IMR-90 (cell line): Measurements from ENCODE around the gene NCOA7. TPM values are rescaled to one million over a fixed set of nuclear protein-coding genes. Genes with fewer than 3 reads are reported as not detected.

ENCODE experiments used
- ATAC-seq: fragments of 200-7000 bp; cut with Tn5 transposase; 2 replicates; pipeline ENCODE4 v1.9.1; 2020; ENCODE audit warnings: low read depth, mild to moderate bottlenecking, moderate library complexity
- BruUV-seq: library from RNA; stranded (reverse); fragments of 400-500 nt; replicated peaks from 2 replicates; lab custom pipeline; 2021; lab: Mats Ljungman, UMichigan
- CTCF ChIA-PET: fragments of 300-600 bp; formaldehyde crosslinking; extraction: SDS; loops from one replicate; lab custom pipeline; 2021; ENCODE audit warnings: antibody characterized with exemption; lab: Yijun Ruan, JAX
- POLR2A ChIA-PET: fragments of 300-600 bp; sonication (Branson Sonifier 250); formaldehyde crosslinking; loops from one replicate; lab custom pipeline; 2022; ENCODE audit warnings: antibody characterized with exemption; ENCODE audit not compliant: unreplicated experiment; lab: Charles Lee
- DNase-seq: peaks from one replicate; pipeline ENCODE4 v3.0.0; 2013
- H2AFZ ChIP-seq: replicated peaks from 2 replicates; pipeline ENCODE3; 2013; ENCODE audit warnings: low read length, mild to moderate bottlenecking; ENCODE audit not compliant: poor library complexity
- H2AK5ac ChIP-seq: 2 replicates; pipeline ENCODE4 v1.6.1; 2013; ENCODE audit warnings: low read depth, low read length, inconsistent platforms
- H2AK9ac ChIP-seq: replicated peaks from 2 replicates; pipeline ENCODE3; 2013; ENCODE audit warnings: mild to moderate bottlenecking, low read depth, low read length, moderate library complexity; ENCODE audit not compliant: poor library complexity
- H2BK120ac ChIP-seq: 2 replicates; pipeline ENCODE4 v1.6.1; 2013; ENCODE audit warnings: low read depth, low read length, inconsistent platforms
- H2BK15ac ChIP-seq: 3 replicates; pipeline ENCODE4 v1.6.1; 2013; ENCODE audit warnings: low read depth, low read length, inconsistent platforms
- H2BK20ac ChIP-seq: 2 replicates; pipeline ENCODE4 v1.6.1; 2013; ENCODE audit warnings: low read depth, mild to moderate bottlenecking, inconsistent platforms, low read length, moderate library complexity
- H2BK5ac ChIP-seq: 2 replicates; pipeline ENCODE4 v1.6.1; 2013; ENCODE audit warnings: mild to moderate bottlenecking, low read depth, low read length, inconsistent platforms; ENCODE audit not compliant: poor library complexity, severe bottlenecking
- H3K14ac ChIP-seq: replicated peaks from 2 replicates; pipeline ENCODE4 v1.6.1; 2013; ENCODE audit warnings: low read depth, low read length, inconsistent platforms
- H3K18ac ChIP-seq: 2 replicates; pipeline ENCODE4 v1.6.1; 2013; ENCODE audit warnings: low read depth, low read length, control low read depth
- H3K23ac ChIP-seq: 2 replicates; pipeline ENCODE4 v1.6.1; 2013; ENCODE audit warnings: low read depth, low read length, inconsistent platforms
- H3K27ac ChIP-seq: 2 replicates; pipeline ENCODE4 v1.5.1; 2013; ENCODE audit warnings: mild to moderate bottlenecking, control low read depth, low read length; ENCODE audit not compliant: insufficient read depth
- H3K27me3 ChIP-seq: 2 replicates; pipeline ENCODE4 v1.6.1; 2013; ENCODE audit warnings: low read length; ENCODE audit not compliant: control insufficient read depth, insufficient read depth
- H3K36me3 ChIP-seq: 2 replicates; pipeline ENCODE4 v1.6.1; 2013; ENCODE audit warnings: low read length, mixed read lengths; ENCODE audit not compliant: control insufficient read depth, insufficient read depth
- H3K4ac ChIP-seq: 2 replicates; pipeline ENCODE4 v1.6.1; 2013; ENCODE audit warnings: low read depth, low read length, inconsistent platforms
- H3K4me1 ChIP-seq: 2 replicates; pipeline ENCODE4 v1.6.1; 2013; ENCODE audit warnings: low read length, mixed read lengths; ENCODE audit not compliant: control insufficient read depth, insufficient read depth
- H3K4me2 ChIP-seq: 2 replicates; pipeline ENCODE4 v1.6.1; 2013; ENCODE audit warnings: low read depth, mild to moderate bottlenecking, control low read depth, low read length, moderate library complexity
- H3K4me3 ChIP-seq: 2 replicates; pipeline ENCODE4 v1.5.1; 2013; ENCODE audit warnings: low read depth, mild to moderate bottlenecking, control low read depth, low read length, moderate library complexity; ENCODE audit not compliant: insufficient read depth
- H3K56ac ChIP-seq: 2 replicates; pipeline ENCODE4 v1.6.1; 2013; ENCODE audit warnings: low read length, inconsistent platforms; ENCODE audit not compliant: insufficient read depth; ENCODE audit errors: extremely low read depth
- H3K79me1 ChIP-seq, 2 experiments: 2 replicates each; pipeline ENCODE4 v1.6.1; 2013; ENCODE audit warnings: low read length in 2 of 2, inconsistent platforms in 1 of 2, low read depth in 1 of 2
- H3K9ac ChIP-seq: 2 replicates; pipeline ENCODE4 v1.6.1; 2013; ENCODE audit warnings: low read depth, low read length, control low read depth
- H3K9me1 ChIP-seq: 2 replicates; pipeline ENCODE4 v1.6.1; 2013; ENCODE audit warnings: low read length, inconsistent platforms; ENCODE audit not compliant: insufficient read depth
- H3K9me3 ChIP-seq: 2 replicates; pipeline ENCODE4 v1.6.1; 2013; ENCODE audit warnings: low read length; ENCODE audit not compliant: control insufficient read depth, insufficient read depth
- H4K20me1 ChIP-seq: 2 replicates; pipeline ENCODE4 v1.6.1; 2013; ENCODE audit warnings: low read length, inconsistent platforms; ENCODE audit not compliant: insufficient read depth
- H4K5ac ChIP-seq: 2 replicates; pipeline ENCODE4 v1.6.1; 2013; ENCODE audit warnings: mild to moderate bottlenecking, low read depth, low read length, control low read depth
- H4K8ac ChIP-seq, 2 experiments: 2 replicates each; pipeline ENCODE4 v1.6.1; 2013; ENCODE audit warnings: low read depth in 2 of 2, low read length in 2 of 2, control low read depth in 1 of 2, inconsistent platforms in 1 of 2
- H4K91ac ChIP-seq: 2 replicates; pipeline ENCODE4 v1.6.1; 2013; ENCODE audit warnings: low read depth, low read length, inconsistent platforms; ENCODE audit not compliant: insufficient read depth
- CEBPB ChIP-seq: IDR thresholded peaks from 2 replicates; pipeline ENCODE4 v1.6.1; 2012; ENCODE audit warnings: low read depth, low read length, improper control_type of control experiment
- CHD1 ChIP-seq: IDR thresholded peaks from 2 replicates; pipeline ENCODE4 v1.6.1; 2012; ENCODE audit warnings: low read depth, low read length, improper control_type of control experiment
- ELK1 ChIP-seq: fragments of 150-350 bp; IDR thresholded peaks from 2 replicates; pipeline ENCODE4 v1.6.1; 2016; ENCODE audit warnings: low read depth, mild to moderate bottlenecking, low read length, moderate library complexity, borderline replicate concordance
- FOS ChIP-seq: fragments of 150-350 bp; IDR thresholded peaks from 2 replicates; pipeline ENCODE4 v1.6.1; 2016; ENCODE audit warnings: low read depth, low read length
- MAFK ChIP-seq: IDR thresholded peaks from 2 replicates; pipeline ENCODE4 v1.6.1; 2012; ENCODE audit warnings: low read depth, low read length, improper control_type of control experiment
- MXI1 ChIP-seq: IDR thresholded peaks from 2 replicates; pipeline ENCODE4 v1.6.1; 2012; ENCODE audit warnings: low read depth, mild to moderate bottlenecking, low read length, moderate library complexity, borderline replicate concordance
- NFE2L2 ChIP-seq: fragments of 150-350 bp; IDR thresholded peaks from 2 replicates; pipeline ENCODE4 v1.6.1; 2016; ENCODE audit warnings: low read depth, mild to moderate bottlenecking, low read length
- POLR2A ChIP-seq: IDR thresholded peaks from 2 replicates; pipeline ENCODE4 v1.6.1; 2012; ENCODE audit warnings: mild to moderate bottlenecking, low read depth, low read length
- RAD21 ChIP-seq: IDR thresholded peaks from 2 replicates; pipeline ENCODE4 v1.6.1; 2012; ENCODE audit warnings: low read length, improper control_type of control experiment
- RCOR1 ChIP-seq: IDR thresholded peaks from 2 replicates; pipeline ENCODE4 v1.6.1; 2012; ENCODE audit warnings: mild to moderate bottlenecking, low read length, improper control_type of control experiment; ENCODE audit not compliant: insufficient replicate concordance
- RFX5 ChIP-seq: IDR thresholded peaks from 2 replicates; pipeline ENCODE4 v1.8.0; 2012; ENCODE audit warnings: low read depth, mild to moderate bottlenecking, low read length, moderate library complexity
- SMC3 ChIP-seq: fragments of 150-350 bp; IDR thresholded peaks from 2 replicates; pipeline ENCODE4 v1.6.1; 2016; ENCODE audit warnings: low read depth, mild to moderate bottlenecking, antibody characterized with exemption, low read length, moderate library complexity
- WGBS, 2 experiments: methylation state at CpG; one replicate each; pipeline versions ENCODE4 v1.1.5 to v1.1.7; 2013; ENCODE audit warnings: missing lambda C conversion rate in 2 of 2; ENCODE audit not compliant: insufficient read length in 1 of 2; ENCODE audit errors: extremely low coverage in 2 of 2; 5-methylcytosine and 5-hydroxymethylcytosine counted together
- dilution Hi-C: fragments of 300-500 bp; cut with HindIII; formaldehyde crosslinking; loops from one replicate; pipeline ENCODE4 v1.14.3; 2018; ENCODE audit warnings: low sequenced_read_pairs; ENCODE audit not compliant: unreplicated experiment
- in situ Hi-C: fragments of 300-500 bp; cut with MboI; formaldehyde crosslinking; loops from 3 replicates; pipeline ENCODE4 v1.14.3; 2019; ENCODE audit warnings: low sequenced_read_pairs, inconsistent platforms, mixed read lengths
- intact Hi-C: fragments of 100-400 bp; cut with micrococcal nuclease; formaldehyde crosslinking; loops from 2 replicates; pipeline ENCODE4 v1.10.0; 2022
- polyA plus RNA-seq, 3 experiments: library from polyadenylated mRNA; depleted of rRNA; stranded (reverse); fragments of >200 nt; gene quantifications; 2 replicates each; pipeline ENCODE4 v1.2.3, GENCODE V29; 2012; ENCODE audit warnings: low replicate concordance in 1 of 3
- total RNA-seq: library from RNA; depleted of rRNA; stranded (reverse); fragments of >200 nt; gene quantifications from 2 replicates; pipeline ENCODE4 v1.2.3, GENCODE V29; 2012
- TF ChIP-seq, protein P1 (sequence below): conservative IDR thresholded peaks from 2 replicates; pipeline ENCODE4 v1.5.1; 2012; ENCODE audit warnings: mild to moderate bottlenecking, low read depth, low read length, improper control_type of control experiment
- TF ChIP-seq, protein P2 (sequence below): fragments of 150-350 bp; IDR thresholded peaks from 2 replicates; pipeline ENCODE4 v1.6.1; 2017; ENCODE audit warnings: mild to moderate bottlenecking, antibody characterized with exemption, low read length, low read depth

NCOA7 gene
- total and polyA plus RNA-seq, 2 of the 4 experiments (the other 2 are of a cell fraction) = 12.6 to 12.9 TPM

DNA sequence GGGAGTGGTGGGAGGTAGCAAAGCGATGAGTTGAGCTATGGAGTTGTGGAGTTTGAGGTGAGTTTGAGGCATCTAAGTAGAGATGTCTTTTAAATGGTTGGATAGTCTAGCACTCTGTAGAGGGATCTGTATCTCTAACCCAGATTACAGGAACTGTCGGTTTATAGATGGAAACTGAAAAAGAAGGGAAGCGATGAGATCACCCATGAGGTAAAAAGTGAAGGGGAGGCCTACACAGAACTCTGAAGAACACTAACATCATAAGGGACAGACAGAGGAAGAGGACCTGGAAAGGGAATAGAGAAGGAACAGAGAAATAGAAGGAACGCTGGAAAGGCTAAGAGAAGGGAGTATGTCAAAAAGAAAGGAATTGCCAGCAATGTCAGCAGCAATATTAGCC lies 168.3 kb downstream of the NCOA7 start:
- Histone ChIP-seq H3K23ac (0 out of 2 replicates have a peak overlapping the region, but pooled peaks have one; percentile 63), H4K20me1 (no peaks in the 10 kb centered on the region), H3K79me1 (peaks cover 18 to 27% of the 10 kb centered on the region in 2 experiments), H2AK9ac (no peak overlapping the region), H4K91ac (no peak overlapping the region), H2BK15ac (no peak overlapping the region), H3K36me3 (no peaks in the 10 kb centered on the region), H3K4me2 (no peak overlapping the region), H3K18ac (no peak overlapping the region), H2AFZ (no peak overlapping the region), H2AK5ac (no peak overlapping the region), H3K9ac (no peak overlapping the region), H3K4ac (no peak overlapping the region), H4K5ac (no peak overlapping the region), H3K27ac (no peak overlapping the region), H2BK120ac (no peak overlapping the region), H2BK20ac (no peak overlapping the region), H3K4me1 (no peaks in the 10 kb centered on the region), H3K27me3 (no peaks in the 10 kb centered on the region), H4K8ac (no peak overlapping the region), H3K9me1 (no peaks in the 10 kb centered on the region; the same call in 1 of the 2 replicates), H3K4me3 (no peak overlapping the region), H3K56ac (no peak overlapping the region), H3K14ac (no peak overlapping the region), H2BK5ac (no peak overlapping the region), H3K9me3 (no peaks in the 10 kb centered on the region)
- no peak for ATAC-seq
- no peak for DNase-seq
- intact Hi-C loops (loop anchor here (5.0 kb wide), 1 partner anchor 102 kb away; no protein-coding TSS in a partner anchor), dilution Hi-C loops (no loop called here), in situ Hi-C loops (loop anchor here (5.0 kb wide), 1 partner anchor 172 kb away; no protein-coding TSS in a partner anchor)
- BruUV-seq = no TSS peak
- TF ChIP-seq NFE2L2 (no peak), CEBPB (no peak), POLR2A (no peak), RCOR1 (no peak), SMC3 (no peak), FOS (no peak), RAD21 (no peak), MXI1 (no peak), CHD1 (no peak), ELK1 (no peak), MAFK (no peak), RFX5 (no peak)
- TF ChIP-seq, protein P1, sequence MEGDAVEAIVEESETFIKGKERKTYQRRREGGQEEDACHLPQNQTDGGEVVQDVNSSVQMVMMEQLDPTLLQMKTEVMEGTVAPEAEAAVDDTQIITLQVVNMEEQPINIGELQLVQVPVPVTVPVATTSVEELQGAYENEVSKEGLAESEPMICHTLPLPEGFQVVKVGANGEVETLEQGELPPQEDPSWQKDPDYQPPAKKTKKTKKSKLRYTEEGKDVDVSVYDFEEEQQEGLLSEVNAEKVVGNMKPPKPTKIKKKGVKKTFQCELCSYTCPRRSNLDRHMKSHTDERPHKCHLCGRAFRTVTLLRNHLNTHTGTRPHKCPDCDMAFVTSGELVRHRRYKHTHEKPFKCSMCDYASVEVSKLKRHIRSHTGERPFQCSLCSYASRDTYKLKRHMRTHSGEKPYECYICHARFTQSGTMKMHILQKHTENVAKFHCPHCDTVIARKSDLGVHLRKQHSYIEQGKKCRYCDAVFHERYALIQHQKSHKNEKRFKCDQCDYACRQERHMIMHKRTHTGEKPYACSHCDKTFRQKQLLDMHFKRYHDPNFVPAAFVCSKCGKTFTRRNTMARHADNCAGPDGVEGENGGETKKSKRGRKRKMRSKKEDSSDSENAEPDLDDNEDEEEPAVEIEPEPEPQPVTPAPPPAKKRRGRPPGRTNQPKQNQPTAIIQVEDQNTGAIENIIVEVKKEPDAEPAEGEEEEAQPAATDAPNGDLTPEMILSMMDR = no peak
- TF ChIP-seq, protein P2, sequence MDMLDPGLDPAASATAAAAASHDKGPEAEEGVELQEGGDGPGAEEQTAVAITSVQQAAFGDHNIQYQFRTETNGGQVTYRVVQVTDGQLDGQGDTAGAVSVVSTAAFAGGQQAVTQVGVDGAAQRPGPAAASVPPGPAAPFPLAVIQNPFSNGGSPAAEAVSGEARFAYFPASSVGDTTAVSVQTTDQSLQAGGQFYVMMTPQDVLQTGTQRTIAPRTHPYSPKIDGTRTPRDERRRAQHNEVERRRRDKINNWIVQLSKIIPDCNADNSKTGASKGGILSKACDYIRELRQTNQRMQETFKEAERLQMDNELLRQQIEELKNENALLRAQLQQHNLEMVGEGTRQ = no peak
- CTCF ChIA-PET = interaction anchor here (1.2 to 1.4 kb wide), 2 partner anchors 11 to 178 kb away, joined by 4 to 5 read pairs; no protein-coding TSS in a partner anchor
- WGBS, 2 experiments = 100% methylated on average over 1 of the region's 4 CpGs; no CpG with 5 or more reads in 1 of the 2 experiments
- POLR2A ChIA-PET = no interaction called here
